DMS114 treated with DMSO at 0.1 percent for 48 hours (cell line): ENCODE results near the gene FZD2.
A peak's percentile ranks its signal among the peaks of the same experiment; 100 is the strongest.
"Not testable (repeated sequence)": the region's sequence is repeated elsewhere in the genome, so short reads cannot be mapped to it uniquely, and the experiment has no call there.

Experiments used
- DNase-seq: peaks from one replicate; lab custom pipeline; 2025; ENCODE audit not compliant: unreplicated experiment; lab: John Stamatoyannopoulos, UW

The FZD2 gene

GRCh38 chr17:44546671-44547606 lies 10.3 kb upstream of the FZD2 start:
- no peak for DNase-seq

GRCh38 chr17:44547625-44548267 lies 9.5 kb upstream of the FZD2 start:
- DNase-seq = no peak

GRCh38 chr17:44548376-44549230 lies 8.7 kb upstream of the FZD2 start:
- no peak for DNase-seq

- no peak for DNase-seq
Observed at GRCh38 chr17:44549686-44550085, 7.6 kb upstream of the FZD2 start.

DNA sequence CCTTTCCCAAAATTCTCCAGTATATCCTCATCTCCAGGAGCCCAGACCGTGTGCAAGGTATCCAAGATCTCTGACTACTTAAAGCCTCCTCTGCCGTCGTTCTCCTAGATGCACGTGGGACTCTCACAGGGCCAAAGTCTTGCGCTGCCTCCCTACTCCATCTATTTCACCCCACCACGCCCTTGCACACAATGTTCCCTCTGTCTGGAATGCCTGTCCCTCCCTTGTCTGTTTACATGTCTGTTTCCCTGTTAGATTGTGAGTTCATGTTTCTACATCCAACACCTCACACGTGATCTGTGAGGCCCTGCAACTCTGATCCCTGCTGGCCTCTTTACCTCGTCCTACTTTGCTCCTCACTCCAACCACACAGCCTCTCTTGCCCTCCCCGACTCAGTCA lies 4.9 kb upstream of the FZD2 start:
- DNase-seq = no peak

DNA sequence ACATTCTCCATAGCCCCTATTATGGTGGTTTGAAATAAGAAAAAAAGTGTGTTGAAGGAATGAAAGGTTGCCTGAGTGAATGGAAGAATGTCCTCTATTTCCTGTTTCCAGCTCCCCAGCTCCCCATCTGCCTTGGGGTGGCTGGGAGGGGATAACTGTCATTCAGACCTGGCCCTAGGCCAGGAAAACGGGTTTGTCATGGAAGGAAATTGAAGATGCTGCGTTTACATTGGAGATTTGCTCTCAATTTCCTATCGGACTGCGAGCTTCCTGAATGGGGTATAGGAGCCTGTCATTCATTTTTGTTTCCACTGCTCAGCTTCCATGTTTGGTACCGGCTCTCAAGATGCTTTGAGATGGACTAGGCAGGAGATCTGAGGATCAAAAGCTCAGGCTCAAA lies 2.2 kb upstream of the FZD2 start:
- no peak for DNase-seq

DNA sequence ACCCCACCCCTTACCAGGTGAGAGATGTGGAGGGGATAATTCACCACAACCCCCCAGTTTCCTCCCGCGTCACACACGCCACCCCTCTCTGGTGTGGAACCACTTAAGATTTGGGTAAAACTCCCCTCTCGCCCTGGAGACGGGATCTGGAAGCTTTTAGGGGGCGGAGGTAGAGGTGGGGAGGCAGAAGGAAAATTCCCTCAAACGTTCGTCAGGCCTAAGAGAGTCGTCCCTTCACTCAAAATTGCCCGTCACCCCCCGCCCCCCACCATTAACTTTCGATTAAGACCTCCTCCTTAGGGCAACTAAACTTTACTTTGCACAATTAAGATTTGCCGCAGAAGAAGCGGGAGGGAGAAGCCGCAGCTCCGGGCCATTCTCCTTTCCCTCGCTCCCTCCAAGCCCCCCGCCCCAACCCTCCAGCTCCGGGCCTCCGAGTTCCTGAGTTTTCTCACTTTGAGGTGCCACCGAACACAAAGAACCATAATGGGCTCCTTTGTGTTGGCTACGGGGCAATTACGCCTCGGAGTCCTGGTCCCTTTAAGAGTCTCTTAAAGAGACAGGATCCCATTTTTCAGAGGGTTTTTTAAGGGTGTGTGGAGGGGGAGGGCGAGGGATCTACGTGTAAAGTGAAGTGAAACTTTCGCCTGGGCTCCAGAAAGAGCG lies 985 bp upstream of the FZD2 start:
- peak; percentile 48 for DNase-seq

- no peak for DNase-seq
Observed at GRCh38 chr17:44557651-44558285, 484 bp downstream of the FZD2 start.

DNA sequence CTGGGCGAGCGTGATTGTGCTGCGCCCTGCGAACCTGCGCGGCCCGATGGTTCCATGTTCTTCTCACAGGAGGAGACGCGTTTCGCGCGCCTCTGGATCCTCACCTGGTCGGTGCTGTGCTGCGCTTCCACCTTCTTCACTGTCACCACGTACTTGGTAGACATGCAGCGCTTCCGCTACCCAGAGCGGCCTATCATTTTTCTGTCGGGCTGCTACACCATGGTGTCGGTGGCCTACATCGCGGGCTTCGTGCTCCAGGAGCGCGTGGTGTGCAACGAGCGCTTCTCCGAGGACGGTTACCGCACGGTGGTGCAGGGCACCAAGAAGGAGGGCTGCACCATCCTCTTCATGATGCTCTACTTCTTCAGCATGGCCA lies 1.0 kb downstream of the FZD2 start:
- DNase-seq = no peak

DNA sequence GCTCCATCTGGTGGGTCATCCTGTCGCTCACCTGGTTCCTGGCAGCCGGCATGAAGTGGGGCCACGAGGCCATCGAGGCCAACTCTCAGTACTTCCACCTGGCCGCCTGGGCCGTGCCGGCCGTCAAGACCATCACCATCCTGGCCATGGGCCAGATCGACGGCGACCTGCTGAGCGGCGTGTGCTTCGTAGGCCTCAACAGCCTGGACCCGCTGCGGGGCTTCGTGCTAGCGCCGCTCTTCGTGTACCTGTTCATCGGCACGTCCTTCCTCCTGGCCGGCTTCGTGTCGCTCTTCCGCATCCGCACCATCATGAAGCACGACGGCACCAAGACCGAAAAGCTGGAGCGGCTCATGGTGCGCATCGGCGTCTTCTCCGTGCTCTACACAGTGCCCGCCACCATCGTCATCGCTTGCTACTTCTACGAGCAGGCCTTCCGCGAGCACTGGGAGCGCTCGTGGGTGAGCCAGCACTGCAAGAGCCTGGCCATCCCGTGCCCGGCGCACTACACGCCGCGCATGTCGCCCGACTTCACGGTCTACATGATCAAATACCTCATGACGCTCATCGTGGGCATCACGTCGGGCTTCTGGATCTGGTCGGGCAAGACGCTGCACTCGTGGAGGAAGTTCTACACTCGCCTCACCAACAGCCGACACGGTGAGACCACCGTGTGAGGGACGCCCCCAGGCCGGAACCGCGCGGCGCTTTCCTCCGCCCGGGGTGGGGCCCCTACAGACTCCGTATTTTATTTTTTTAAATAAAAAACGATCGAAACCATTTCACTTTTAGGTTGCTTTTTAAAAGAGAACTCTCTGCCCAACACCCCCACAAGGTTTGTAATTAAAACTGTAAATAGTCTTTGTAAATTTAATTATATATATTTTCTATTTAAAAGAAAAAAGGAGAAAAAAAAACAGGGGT lies 1.7 kb downstream of the FZD2 start:
- DNase-seq = no peak

DNA sequence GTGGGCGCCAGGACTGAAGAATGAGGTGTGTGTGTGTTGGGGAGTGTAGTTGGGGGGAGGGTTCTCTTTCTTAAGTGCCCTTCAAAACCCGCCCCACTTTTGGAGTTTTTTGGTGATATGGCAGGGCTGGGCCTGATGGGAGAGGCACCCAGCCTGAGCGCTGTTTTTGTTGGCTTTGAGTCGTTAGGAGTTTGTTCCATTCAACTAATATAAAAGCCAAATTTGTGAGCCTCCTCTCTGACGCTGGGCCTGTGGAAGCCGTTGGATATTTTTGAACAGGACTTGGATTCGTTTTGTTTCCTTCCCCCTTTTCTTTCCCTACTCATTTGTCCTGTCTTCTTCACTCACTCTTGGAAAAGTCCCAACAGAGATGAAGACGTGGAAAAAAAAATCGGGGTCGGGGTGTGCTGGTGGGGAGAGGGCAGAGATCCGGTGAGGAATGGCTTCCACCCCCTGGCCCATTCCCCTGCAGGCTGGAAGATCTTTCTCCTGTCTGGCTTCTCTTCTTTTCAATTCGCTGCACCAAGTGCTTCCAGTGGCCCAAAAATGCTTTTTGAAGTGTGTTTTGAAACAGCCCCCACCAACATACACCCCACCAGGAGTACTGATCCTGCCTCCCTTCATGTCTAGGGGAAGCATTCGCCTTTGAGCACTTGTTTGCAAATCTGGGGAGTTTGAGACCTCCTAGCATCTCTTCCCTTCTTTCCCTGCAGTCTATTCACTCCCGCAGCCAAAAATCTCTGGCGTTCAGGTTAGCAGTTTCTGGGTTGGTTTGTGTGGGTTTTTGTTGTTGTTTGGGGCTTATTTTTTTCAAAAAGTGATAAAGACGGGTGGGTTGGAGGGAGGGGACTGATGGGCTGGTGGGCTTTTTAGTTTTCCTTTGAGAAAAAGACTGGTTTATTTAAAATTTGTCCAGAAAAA lies 2.6 kb downstream of the FZD2 start:
- DNase-seq = no peak

DNA sequence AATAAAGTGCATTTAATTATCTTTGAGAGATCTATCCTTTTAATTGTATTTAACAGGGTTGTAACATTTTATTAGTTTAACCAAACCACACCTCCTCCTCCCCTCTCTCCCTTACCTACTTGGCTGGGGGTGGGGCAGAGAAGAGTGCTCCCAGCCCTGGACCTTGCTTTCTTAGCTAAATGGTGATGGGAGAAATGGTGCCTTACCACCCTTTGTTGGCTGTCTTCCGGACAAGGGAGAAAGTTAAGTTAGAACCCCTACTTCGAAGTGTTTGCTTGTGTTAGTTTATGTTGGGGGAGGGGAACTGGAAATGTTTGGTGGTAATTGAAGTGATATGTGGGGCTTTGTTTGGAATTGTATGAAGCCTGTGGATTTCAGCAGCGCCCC lies 3.9 kb downstream of the FZD2 start:
- DNase-seq = no peak

- no peak for DNase-seq
Observed at GRCh38 chr17:44564429-44564828, 7.1 kb downstream of the FZD2 start.

DNA sequence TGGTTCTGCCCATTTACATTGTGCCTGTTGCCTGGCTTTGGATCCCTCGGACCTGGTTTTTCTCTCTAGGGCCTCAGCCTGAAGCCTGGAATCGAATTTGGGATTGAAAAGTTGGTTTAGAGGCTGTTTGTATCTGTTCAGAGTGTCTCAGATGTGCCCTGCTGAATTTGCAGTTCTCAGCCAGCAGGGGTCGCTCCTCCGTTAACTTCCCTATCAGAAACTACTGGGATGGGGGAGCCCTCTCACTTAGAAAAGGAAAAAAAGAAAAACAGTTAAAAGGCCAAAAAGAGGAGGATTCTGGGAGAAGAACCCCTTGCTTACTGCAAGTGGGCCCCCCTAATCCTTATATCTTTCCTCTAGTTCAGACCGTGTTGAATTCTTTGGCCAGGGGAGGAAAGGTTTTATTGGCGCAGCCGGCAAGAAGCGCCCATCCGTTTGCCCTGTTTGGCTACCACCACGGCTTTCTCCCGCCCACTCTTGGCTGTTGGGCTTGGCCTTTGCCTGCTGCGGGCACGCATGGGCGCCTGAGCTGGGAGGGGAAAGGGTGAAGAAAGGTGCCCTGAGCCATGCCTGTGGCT lies 8.7 kb downstream of the FZD2 start:
- no peak for DNase-seq

GRCh38 chr17:44568311-44568944 lies 11.1 kb downstream of the FZD2 start:
- not testable (repeated sequence) for DNase-seq

DNA sequence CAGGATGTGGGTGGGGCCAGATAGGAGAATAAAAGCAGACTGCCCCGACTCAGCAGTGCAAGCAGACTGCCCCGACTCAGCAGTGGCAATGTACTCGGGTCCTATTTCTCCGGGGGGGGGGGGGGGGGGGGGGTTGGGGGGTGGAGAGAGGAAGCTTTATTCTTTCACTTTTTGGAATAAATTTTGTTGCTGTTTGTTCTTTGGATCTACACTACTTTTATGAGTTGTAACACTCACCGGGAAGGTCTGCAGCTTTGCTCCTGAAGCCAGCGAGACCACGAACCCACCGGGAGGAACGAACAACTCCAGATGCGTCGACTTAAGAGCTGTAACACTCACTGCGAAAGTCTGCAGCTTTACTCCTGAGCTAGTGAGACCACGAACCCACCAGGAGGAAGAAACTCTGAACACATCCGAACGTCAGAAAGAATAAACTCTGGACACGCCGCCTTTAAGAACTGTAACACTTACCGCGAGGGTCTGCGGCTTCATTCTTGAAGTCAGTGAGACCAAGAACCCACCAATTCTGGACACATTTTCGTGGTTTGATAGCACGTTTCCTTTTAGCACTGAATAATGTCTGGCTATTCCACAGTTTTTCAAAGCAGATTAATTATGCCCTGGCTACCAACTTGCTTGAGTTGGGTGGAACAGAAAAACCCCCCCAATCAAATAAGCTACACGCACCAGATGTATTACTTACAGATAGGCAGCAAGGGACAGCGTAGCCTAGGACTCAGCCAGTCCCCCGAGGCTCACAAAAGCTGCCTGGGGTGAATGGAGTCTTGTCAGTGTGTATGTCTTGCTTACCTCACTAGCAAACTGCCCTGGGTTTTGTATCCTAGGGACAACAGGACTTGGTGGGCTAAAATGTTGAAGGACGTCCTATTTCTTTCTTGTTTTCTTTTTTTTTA lies 11.9 kb downstream of the FZD2 start:
- no peak for DNase-seq

- no peak for DNase-seq
Observed at GRCh38 chr17:44572801-44573200, 15.5 kb downstream of the FZD2 start.
